H1 (cell line): ENCODE measurements around the gene FHAD1. TPM values are rescaled to one million over a fixed set of nuclear protein-coding genes. Genes with fewer than 3 reads are reported as not detected.
A peak's percentile ranks its signal among the peaks of the same experiment; 100 is the strongest.

Experiments
- CBX8 ChIP-seq: fragments of 300-800, 300-1000 bp; sonication (generic); IDR thresholded peaks from 2 replicates; pipeline ENCODE4 v1.7.1; 2016; ENCODE audit warnings: low read depth, low read length, borderline replicate concordance
- HDAC2 ChIP-seq, 2 experiments: fragments of 300-600 bp in 1 of 2; sonication (generic) in 1 of 2; IDR thresholded peaks; 2 replicates each; pipeline ENCODE4 v1.6.1; 2011 to 2012; ENCODE audit warnings: low read depth in 2 of 2, low read length in 2 of 2, mild to moderate bottlenecking in 2 of 2, moderate library complexity in 2 of 2, borderline replicate concordance in 1 of 2, inconsistent platforms in 1 of 2
- HDAC6 ChIP-seq: IDR thresholded peaks from one replicate; pipeline ENCODE4 v1.7.1; 2012; ENCODE audit warnings: low read depth, mild to moderate bottlenecking, inconsistent platforms, low read length, moderate library complexity
- NANOG ChIP-seq: IDR thresholded peaks from 2 replicates; pipeline ENCODE4 v1.6.1; 2011; ENCODE audit warnings: low read length, low read depth, mild to moderate bottlenecking, inconsistent platforms; ENCODE audit not compliant: insufficient read depth, poor library complexity, severe bottlenecking
- NRF1 ChIP-seq: IDR thresholded peaks from 2 replicates; pipeline ENCODE4 v1.6.1; 2011; ENCODE audit warnings: mild to moderate bottlenecking, low read depth, low read length, improper control_type of control experiment
- RAD21 ChIP-seq, 2 experiments: IDR thresholded peaks in 1 of 2; conservative IDR thresholded peaks in 1 of 2; 2 replicates each; pipeline ENCODE4 v1.6.1; 2011; ENCODE audit warnings: low read depth in 2 of 2, low read length in 2 of 2, improper control_type of control experiment in 1 of 2, inconsistent platforms in 1 of 2, mild to moderate bottlenecking in 1 of 2, moderate library complexity in 1 of 2
- RBBP5 ChIP-seq: IDR thresholded peaks from 2 replicates; pipeline ENCODE4 v1.7.1; 2012; ENCODE audit warnings: low read depth, mild to moderate bottlenecking, inconsistent platforms, low read length, moderate library complexity, borderline replicate concordance
- RXRA ChIP-seq: IDR thresholded peaks from 2 replicates; pipeline ENCODE4 v1.6.1; 2011; ENCODE audit warnings: low read depth, mild to moderate bottlenecking, low read length, moderate library complexity; ENCODE audit not compliant: insufficient read depth
- SIN3A ChIP-seq, 2 experiments: IDR thresholded peaks in 1 of 2; conservative IDR thresholded peaks in 1 of 2; 2 replicates each; pipeline ENCODE4 v1.6.1; 2011 to 2012; ENCODE audit warnings: low read length in 2 of 2, improper control_type of control experiment in 1 of 2, low read depth in 1 of 2, mild to moderate bottlenecking in 1 of 2
- SP4 ChIP-seq: IDR thresholded peaks from 2 replicates; pipeline ENCODE4 v1.6.1; 2012; ENCODE audit warnings: low read length, inconsistent platforms
- SRF ChIP-seq: IDR thresholded peaks from 2 replicates; pipeline ENCODE4 v1.6.1; 2011; ENCODE audit warnings: mild to moderate bottlenecking, low read depth, low read length, moderate library complexity
- TBP ChIP-seq: IDR thresholded peaks from 2 replicates; pipeline ENCODE4 v1.6.1; 2011; ENCODE audit warnings: low read depth, low read length, improper control_type of control experiment
- YY1 ChIP-seq: IDR thresholded peaks from 2 replicates; pipeline ENCODE4 v1.6.1; 2011; ENCODE audit warnings: low read depth, mild to moderate bottlenecking, low read length
- polyA plus RNA-seq, 7 experiments: library from polyadenylated mRNA; depleted of rRNA in 3 of 7; stranded (reverse) in 5 of 7; unstranded in 2 of 7; fragments of >200 nt in 5 of 7; fragments of 200-250 nt in 2 of 7; gene quantifications; 1 replicate in 5 of 7; 2 replicates in 1 of 7; 4 replicates in 1 of 7; pipeline versions ENCODE4 v1.2.1 to v1.2.3, GENCODE V29; 2011 to 2013; ENCODE audit warnings: missing spikeins in 2 of 7, mixed read lengths in 2 of 7
- total RNA-seq: library from RNA; stranded (reverse); fragmentation: NEBNext Ultra II Directional; extraction: Animal tissue kit (Norgen Biotek cat#: 25700); gene quantifications from 2 replicates; pipeline ENCODE4 v1.2.1, GENCODE V29; 2021
- TF ChIP-seq, protein P1 (sequence below), 3 experiments: IDR thresholded peaks; 1 replicate in 2 of 3; 2 replicates in 1 of 3; pipeline versions ENCODE4 v1.5.1 to v1.6.1; 2011; ENCODE audit warnings: low read length in 3 of 3, mild to moderate bottlenecking in 3 of 3, inconsistent platforms in 2 of 3, low read depth in 1 of 3, moderate library complexity in 1 of 3; ENCODE audit not compliant: insufficient read depth in 1 of 3; ENCODE audit errors: control extremely low read depth in 1 of 3
- TF ChIP-seq, protein P2 (sequence below): IDR thresholded peaks from 2 replicates; pipeline ENCODE4 v1.6.1; 2012; ENCODE audit warnings: low read length, inconsistent platforms
- TF ChIP-seq, protein P3 (sequence below): IDR thresholded peaks from 2 replicates; pipeline ENCODE4 v1.6.1; 2012; ENCODE audit warnings: inconsistent platforms
- TF ChIP-seq, protein P4 (sequence below): IDR thresholded peaks from 2 replicates; pipeline ENCODE4 v1.6.1; 2011; ENCODE audit warnings: low read length, improper control_type of control experiment

Gene FHAD1
- total and polyA plus RNA-seq, 2 of the 8 experiments (the other 6 are each of a cell fraction or from before 2014, with no cell fraction given) = 0.39 to 0.69 TPM

DNA sequence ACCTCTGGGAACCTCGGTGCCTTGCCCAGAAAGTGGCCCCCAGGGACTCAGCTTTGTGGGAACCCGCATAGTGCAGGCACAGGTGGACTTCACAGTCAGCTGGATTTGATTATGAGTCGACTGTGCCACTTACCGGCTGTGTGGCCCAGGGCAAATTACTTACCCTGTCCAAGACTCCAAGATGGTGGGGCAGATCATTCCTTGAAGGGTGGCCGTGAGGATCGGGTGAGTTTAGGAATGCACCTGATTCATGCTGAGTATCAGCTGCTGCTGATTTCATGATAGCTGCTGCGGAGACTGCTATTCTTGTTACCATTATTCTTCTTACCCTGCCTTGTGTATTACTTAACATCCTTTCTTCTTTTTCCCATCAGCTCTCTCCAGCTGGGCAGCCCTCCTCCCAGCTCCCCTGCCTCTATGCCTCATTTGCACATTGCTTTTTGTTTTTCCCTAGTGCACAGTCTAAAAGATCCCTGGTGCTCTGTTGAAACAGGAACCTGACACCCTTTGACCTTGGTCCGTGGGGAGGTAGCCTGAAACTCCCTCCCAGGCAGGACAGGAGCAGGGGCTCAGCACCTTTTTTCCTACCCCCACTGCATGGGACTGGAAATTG lies 40.5 kb upstream of the FHAD1 start (continued):
- TF ChIP-seq, protein P1, sequence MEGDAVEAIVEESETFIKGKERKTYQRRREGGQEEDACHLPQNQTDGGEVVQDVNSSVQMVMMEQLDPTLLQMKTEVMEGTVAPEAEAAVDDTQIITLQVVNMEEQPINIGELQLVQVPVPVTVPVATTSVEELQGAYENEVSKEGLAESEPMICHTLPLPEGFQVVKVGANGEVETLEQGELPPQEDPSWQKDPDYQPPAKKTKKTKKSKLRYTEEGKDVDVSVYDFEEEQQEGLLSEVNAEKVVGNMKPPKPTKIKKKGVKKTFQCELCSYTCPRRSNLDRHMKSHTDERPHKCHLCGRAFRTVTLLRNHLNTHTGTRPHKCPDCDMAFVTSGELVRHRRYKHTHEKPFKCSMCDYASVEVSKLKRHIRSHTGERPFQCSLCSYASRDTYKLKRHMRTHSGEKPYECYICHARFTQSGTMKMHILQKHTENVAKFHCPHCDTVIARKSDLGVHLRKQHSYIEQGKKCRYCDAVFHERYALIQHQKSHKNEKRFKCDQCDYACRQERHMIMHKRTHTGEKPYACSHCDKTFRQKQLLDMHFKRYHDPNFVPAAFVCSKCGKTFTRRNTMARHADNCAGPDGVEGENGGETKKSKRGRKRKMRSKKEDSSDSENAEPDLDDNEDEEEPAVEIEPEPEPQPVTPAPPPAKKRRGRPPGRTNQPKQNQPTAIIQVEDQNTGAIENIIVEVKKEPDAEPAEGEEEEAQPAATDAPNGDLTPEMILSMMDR (IDR thresholded peaks at IDR 0.05; ENCODE audit: control extremely low read depth in 1 of 3, insufficient read depth in 1 of 3, low read depth in 1 of 3, low read length in 3 of 3) = no peak
- TF ChIP-seq TBP (no peak), RXRA (no peak), SIN3A (conservative IDR thresholded peaks at IDR 0.05 in 1 of 2, IDR thresholded peaks at IDR 0.05 in 1 of 2; ENCODE audit: low read depth in 1 of 2, low read length in 2 of 2) (0 out of 4 replicates have a peak, but pooled peaks of 1 of the 2 experiments have one; percentile 20), CBX8 (no peak), SP4 (no peak), NANOG (no peak), HDAC2 (IDR thresholded peaks at IDR 0.05; ENCODE audit: borderline replicate concordance in 1 of 2, low read depth in 2 of 2, low read length in 2 of 2) (peak in 1 of 2 experiments; percentile 89; a peak in 2 of 4 replicates), SRF (no peak), YY1 (0 out of 2 replicates have a peak, but pooled peaks have one; percentile 6), RAD21 (IDR thresholded peaks at IDR 0.05 in 1 of 2, conservative IDR thresholded peaks at IDR 0.05 in 1 of 2; ENCODE audit: low read depth in 2 of 2, low read length in 2 of 2) (no peak), NRF1 (no peak), RBBP5 (0 out of 2 replicates have a peak, but pooled peaks have one; percentile 15), HDAC6 (no peak)
- TF ChIP-seq, protein P2, sequence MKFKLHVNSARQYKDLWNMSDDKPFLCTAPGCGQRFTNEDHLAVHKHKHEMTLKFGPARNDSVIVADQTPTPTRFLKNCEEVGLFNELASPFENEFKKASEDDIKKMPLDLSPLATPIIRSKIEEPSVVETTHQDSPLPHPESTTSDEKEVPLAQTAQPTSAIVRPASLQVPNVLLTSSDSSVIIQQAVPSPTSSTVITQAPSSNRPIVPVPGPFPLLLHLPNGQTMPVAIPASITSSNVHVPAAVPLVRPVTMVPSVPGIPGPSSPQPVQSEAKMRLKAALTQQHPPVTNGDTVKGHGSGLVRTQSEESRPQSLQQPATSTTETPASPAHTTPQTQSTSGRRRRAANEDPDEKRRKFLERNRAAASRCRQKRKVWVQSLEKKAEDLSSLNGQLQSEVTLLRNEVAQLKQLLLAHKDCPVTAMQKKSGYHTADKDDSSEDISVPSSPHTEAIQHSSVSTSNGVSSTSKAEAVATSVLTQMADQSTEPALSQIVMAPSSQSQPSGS = no peak
- TF ChIP-seq, protein P3, sequence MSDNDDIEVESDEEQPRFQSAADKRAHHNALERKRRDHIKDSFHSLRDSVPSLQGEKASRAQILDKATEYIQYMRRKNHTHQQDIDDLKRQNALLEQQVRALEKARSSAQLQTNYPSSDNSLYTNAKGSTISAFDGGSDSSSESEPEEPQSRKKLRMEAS = no peak
- TF ChIP-seq, protein P4, sequence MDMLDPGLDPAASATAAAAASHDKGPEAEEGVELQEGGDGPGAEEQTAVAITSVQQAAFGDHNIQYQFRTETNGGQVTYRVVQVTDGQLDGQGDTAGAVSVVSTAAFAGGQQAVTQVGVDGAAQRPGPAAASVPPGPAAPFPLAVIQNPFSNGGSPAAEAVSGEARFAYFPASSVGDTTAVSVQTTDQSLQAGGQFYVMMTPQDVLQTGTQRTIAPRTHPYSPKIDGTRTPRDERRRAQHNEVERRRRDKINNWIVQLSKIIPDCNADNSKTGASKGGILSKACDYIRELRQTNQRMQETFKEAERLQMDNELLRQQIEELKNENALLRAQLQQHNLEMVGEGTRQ = no peak
